Osteoblast (primary cell): Measurements from ENCODE around the gene ADAMTS10. TPM values are rescaled to one million over a fixed set of nuclear protein-coding genes. Genes with fewer than 3 reads are reported as not detected.

Experiments
- DNase-seq: peaks from one replicate; pipeline ENCODE4 v3.0.0; 2011; ENCODE audit warnings: low spot score, mixed read lengths; ENCODE audit not compliant: insufficient read length; ENCODE audit errors: missing footprints
- H2AFZ ChIP-seq: 2 replicates; pipeline ENCODE4 v1.6.0; 2011; ENCODE audit warnings: mild to moderate bottlenecking, low read length
- H3K27ac ChIP-seq: 2 replicates; pipeline ENCODE4 v1.5.1; 2011; ENCODE audit warnings: mild to moderate bottlenecking, low read depth, low read length, moderate library complexity
- H3K27me3 ChIP-seq: 2 replicates; pipeline ENCODE4 v1.6.0; 2012; ENCODE audit warnings: mild to moderate bottlenecking, control low read depth, inconsistent platforms, low read length, moderate library complexity; ENCODE audit not compliant: insufficient read depth
- H3K36me3 ChIP-seq: 2 replicates; pipeline ENCODE4 v1.5.1; 2011; ENCODE audit warnings: mild to moderate bottlenecking, low read length, control low read depth, moderate library complexity; ENCODE audit not compliant: insufficient read depth
- H3K4me1 ChIP-seq: 2 replicates; pipeline ENCODE4 v1.5.1; 2011; ENCODE audit warnings: mild to moderate bottlenecking, low read length, control low read depth, moderate library complexity; ENCODE audit not compliant: insufficient read depth
- H3K4me2 ChIP-seq: 2 replicates; pipeline ENCODE4 v1.6.0; 2011; ENCODE audit warnings: mild to moderate bottlenecking, low read length; ENCODE audit not compliant: insufficient read depth
- H3K4me3 ChIP-seq: fragments of 200-600 bp; sonication (generic); 3 replicates; pipeline ENCODE4 v1.5.1; 2012; ENCODE audit warnings: mild to moderate bottlenecking, low read length, inconsistent platforms; ENCODE audit not compliant: insufficient read depth
- H3K79me2 ChIP-seq: 2 replicates; pipeline ENCODE4 v1.6.0; 2012; ENCODE audit warnings: mild to moderate bottlenecking, low read length, control low read depth, inconsistent platforms; ENCODE audit not compliant: insufficient read depth
- H3K9me3 ChIP-seq: 2 replicates; pipeline ENCODE4 v1.5.1; 2011; ENCODE audit warnings: low read depth, low read length, control low read depth
- H4K20me1 ChIP-seq: 2 replicates; pipeline ENCODE4 v1.6.0; 2012; ENCODE audit warnings: mild to moderate bottlenecking, low read length, control low read depth; ENCODE audit not compliant: insufficient read depth
- CTCF ChIP-seq: IDR thresholded peaks from 2 replicates; pipeline ENCODE4 v1.5.1; 2011; ENCODE audit warnings: mild to moderate bottlenecking, low read depth, low read length, moderate library complexity; ENCODE audit errors: extremely low read depth
- total RNA-seq: library from RNA; depleted of rRNA; stranded (reverse); fragments of >200 nt; gene quantifications from 2 replicates; pipeline ENCODE4 v1.2.3, GENCODE V29; 2012

ADAMTS10 gene
- total RNA-seq, 1 donor = 49.6 TPM

GRCh38 chr19:8601796-8602195, 8.7 kb downstream of the ADAMTS10 start:
- no peaks in the 10 kb centered on the region for H3K79me2 ChIP-seq
- H3K4me3 ChIP-seq = no peak overlapping the region
- peaks cover 2% of the 10 kb centered on the region for H3K4me1 ChIP-seq
- H3K4me2 ChIP-seq = no peak overlapping the region
- H4K20me1 ChIP-seq = peaks cover 3% of the 10 kb centered on the region
- H3K27ac ChIP-seq = no peak overlapping the region
- no peaks in the 10 kb centered on the region for H3K27me3 ChIP-seq
- TF ChIP-seq CTCF = no peak
- H3K36me3 ChIP-seq = no peaks in the 10 kb centered on the region
- H2AFZ ChIP-seq = no peak overlapping the region
- DNase-seq = no peak
- peaks cover 4% of the 10 kb centered on the region for H3K9me3 ChIP-seq

GRCh38 chr19:8600816-8601215, 9.7 kb downstream of the ADAMTS10 start:
- H3K4me3 ChIP-seq = no peak overlapping the region
- peaks cover 4% of the 10 kb centered on the region for H3K9me3 ChIP-seq
- no peak overlapping the region for H3K4me2 ChIP-seq
- H3K27ac ChIP-seq = no peak overlapping the region
- no peak for TF ChIP-seq CTCF
- no peaks in the 10 kb centered on the region for H3K79me2 ChIP-seq
- H3K36me3 ChIP-seq = no peaks in the 10 kb centered on the region
- H3K4me1 ChIP-seq = no peaks in the 10 kb centered on the region
- no peaks in the 10 kb centered on the region for H4K20me1 ChIP-seq
- H2AFZ ChIP-seq = no peak overlapping the region
- DNase-seq = no peak
- H3K27me3 ChIP-seq = no peaks in the 10 kb centered on the region

GRCh38 chr19:8600064-8600463, 10.5 kb downstream of the ADAMTS10 start:
- H3K36me3 ChIP-seq = no peaks in the 10 kb centered on the region
- H3K79me2 ChIP-seq = no peaks in the 10 kb centered on the region
- H4K20me1 ChIP-seq = no peaks in the 10 kb centered on the region

GRCh38 chr19:8596168-8596567, 14.3 kb downstream of the ADAMTS10 start:
- H3K36me3 ChIP-seq = no peaks in the 10 kb centered on the region
- peaks cover 3% of the 10 kb centered on the region for H3K27me3 ChIP-seq
- H2AFZ ChIP-seq = no peak overlapping the region
- peaks cover 8% of the 10 kb centered on the region for H3K4me1 ChIP-seq
- no peak overlapping the region for H3K4me3 ChIP-seq
- H3K9me3 ChIP-seq = no peaks in the 10 kb centered on the region
- H3K4me2 ChIP-seq = no peak overlapping the region
- no peaks in the 10 kb centered on the region for H4K20me1 ChIP-seq
- DNase-seq = no peak
- TF ChIP-seq CTCF = no peak
- no peak overlapping the region for H3K27ac ChIP-seq
- no peaks in the 10 kb centered on the region for H3K79me2 ChIP-seq

More at GRCh38 chr19:8600064-8600463, 10.5 kb downstream of the ADAMTS10 start:
- no peak for DNase-seq
- no peak overlapping the region for H3K27ac ChIP-seq
- H3K4me1 ChIP-seq = no peaks in the 10 kb centered on the region
- H2AFZ ChIP-seq = no peak overlapping the region
- H3K27me3 ChIP-seq = no peaks in the 10 kb centered on the region
- no peak overlapping the region for H3K4me3 ChIP-seq
- no peak overlapping the region for H3K4me2 ChIP-seq
- peaks cover 4% of the 10 kb centered on the region for H3K9me3 ChIP-seq
- TF ChIP-seq CTCF = no peak
